Caco-2 (cell line): ENCODE data around the gene FGD2. TPM values are rescaled to one million over a fixed set of nuclear protein-coding genes. Genes with fewer than 3 reads are reported as not detected.
"Not testable (repeated sequence)": the region's sequence is repeated elsewhere in the genome, so short reads cannot be mapped to it uniquely, and the experiment has no call there.

Experiments
- BruUV-seq: library from RNA; stranded (reverse); fragments of 400-500 nt; replicated peaks from 2 replicates; lab custom pipeline; 2021; lab: Mats Ljungman, UMichigan
- CTCF ChIA-PET: fragments of 300-600 bp; sonication (Branson Sonifier 250); formaldehyde crosslinking; loops from one replicate; lab custom pipeline; 2022; ENCODE audit warnings: antibody characterized with exemption; lab: Charles Lee
- POLR2A ChIA-PET: fragments of 300-600 bp; sonication (Branson Sonifier 250); formaldehyde crosslinking; loops from one replicate; lab custom pipeline; 2022; ENCODE audit warnings: antibody characterized with exemption; lab: Charles Lee
- DNase-seq, 2 experiments: peaks; one replicate each; pipeline versions ENCODE4 v3.0.0 to v3.0.0-alpha.2; 2020 to 2022
- H3K27me3 ChIP-seq: replicated peaks from 2 replicates; pipeline ENCODE4 v1.6.0; 2011; ENCODE audit warnings: low read length; ENCODE audit not compliant: control insufficient read depth, insufficient read depth
- H3K36me3 ChIP-seq: 2 replicates; pipeline ENCODE4 v1.5.1; 2011; ENCODE audit warnings: low read length; ENCODE audit not compliant: control insufficient read depth, insufficient read depth
- H3K4me1 ChIP-seq: fragments of 250-450 bp; sonication (Bioruptor Pico); 2 replicates; pipeline ENCODE4 v1.5.1; 2020; ENCODE audit warnings: mild to moderate bottlenecking
- H3K4me3 ChIP-seq: 2 replicates; pipeline ENCODE4 v1.5.1; 2011; ENCODE audit warnings: low read depth, mild to moderate bottlenecking, control low read depth, low read length
- H3K9me3 ChIP-seq: fragments of 250-450 bp; sonication (Bioruptor Pico); 2 replicates; pipeline ENCODE4 v1.5.1; 2020; ENCODE audit warnings: mild to moderate bottlenecking, moderate library complexity
- H3K27ac Mint-ChIP-seq: one replicate; pipeline ENCODE4 v1.8.0; 2022; ENCODE audit warnings: mixed read lengths; ENCODE audit not compliant: unreplicated experiment
- H3K27me3 Mint-ChIP-seq: one replicate; pipeline ENCODE4 v1.8.0; 2022; ENCODE audit warnings: mixed read lengths; ENCODE audit not compliant: insufficient read depth, unreplicated experiment
- H3K36me3 Mint-ChIP-seq: one replicate; pipeline ENCODE4 v1.8.0; 2022; ENCODE audit warnings: mild to moderate bottlenecking, mixed read lengths; ENCODE audit not compliant: insufficient read depth, unreplicated experiment
- H3K4me1 Mint-ChIP-seq: one replicate; pipeline ENCODE4 v1.8.0; 2022; ENCODE audit warnings: low read depth, mixed read lengths; ENCODE audit not compliant: unreplicated experiment
- H3K4me3 Mint-ChIP-seq: one replicate; pipeline ENCODE4 v1.8.0; 2022; ENCODE audit warnings: mild to moderate bottlenecking, moderate library complexity, mixed read lengths; ENCODE audit not compliant: unreplicated experiment
- H3K9me3 Mint-ChIP-seq: one replicate; pipeline ENCODE4 v1.8.0; 2022; ENCODE audit warnings: mixed read lengths; ENCODE audit not compliant: unreplicated experiment
- intact Hi-C: fragments of 100-400 bp; cut with micrococcal nuclease; formaldehyde crosslinking; loops from one replicate; pipeline ENCODE4 v1.10.0; 2022; ENCODE audit not compliant: unreplicated experiment
- total RNA-seq: library from RNA; stranded (reverse); gene quantifications from 2 replicates; pipeline ENCODE4 v1.2.3, GENCODE V29; 2022
- TF ChIP-seq, protein P1 (sequence below), 2 experiments: fragments of 200-600 bp in 1 of 2; IDR thresholded peaks; 1 replicate in 1 of 2; 2 replicates in 1 of 2; pipeline versions ENCODE4 v1.5.1 to v1.8.0; 2011 to 2022; ENCODE audit warnings: antibody characterized with exemption in 1 of 2, control low read depth in 1 of 2, inconsistent platforms in 1 of 2, low read depth in 1 of 2, low read length in 1 of 2, mild to moderate bottlenecking in 1 of 2, moderate library complexity in 1 of 2; ENCODE audit not compliant: insufficient read depth in 1 of 2, severe bottlenecking in 1 of 2, unreplicated experiment in 1 of 2

FGD2 gene
- total RNA-seq, 1 experiment from 2014 or later = not detected

DNA sequence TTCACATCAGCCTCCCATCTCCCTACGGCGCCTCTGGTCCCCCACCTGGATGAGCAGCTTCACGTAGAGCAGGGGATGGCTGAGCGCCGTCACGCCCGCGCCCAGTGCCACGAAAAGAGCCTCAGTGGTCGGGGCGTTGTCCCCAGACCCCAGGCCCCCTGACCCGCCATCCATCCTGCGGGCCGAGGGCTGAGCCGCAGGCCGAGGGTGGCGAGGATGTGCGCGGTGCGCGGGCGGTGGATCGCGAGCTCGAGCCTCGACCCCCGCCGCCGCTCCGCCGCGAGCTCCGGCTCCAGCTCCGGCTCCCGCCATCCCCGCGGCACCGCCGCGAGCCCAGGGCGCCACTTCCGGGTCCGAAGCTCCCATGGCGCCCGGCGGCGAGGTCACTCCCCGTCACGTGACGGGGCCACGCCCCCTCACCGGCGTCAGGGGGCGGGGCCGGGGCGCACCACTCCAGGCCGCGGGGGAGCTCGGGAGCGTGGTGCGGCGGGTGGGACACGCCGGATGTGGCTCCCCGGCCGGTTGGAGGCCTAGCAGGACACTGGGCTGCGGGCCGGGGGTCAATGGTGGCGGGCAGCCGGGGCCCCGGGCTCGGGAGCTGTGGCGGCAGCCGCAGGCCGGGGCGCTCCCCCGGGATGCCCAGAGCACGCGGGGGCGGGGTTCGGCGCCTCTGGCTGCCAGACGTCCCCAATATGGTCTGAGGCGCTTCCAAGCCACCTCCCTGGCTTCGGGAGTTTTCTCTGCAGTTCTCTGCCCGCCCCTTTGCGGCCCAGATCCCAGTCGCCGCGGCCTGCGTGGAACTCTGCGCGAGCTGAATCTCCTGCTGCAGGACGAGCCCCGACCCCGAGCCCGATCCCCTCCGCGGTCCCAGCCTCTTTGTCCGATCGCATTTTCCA is 19.4 kb upstream of the FGD2 start, which contains the start of gene MTCH1:
Gene MTCH1, minus strand, starts transcription at position 389 of the 896 bp plus-strand sequence. Its CDS starts 23 bp downstream, at position 366.
- TF ChIP-seq, protein P1, sequence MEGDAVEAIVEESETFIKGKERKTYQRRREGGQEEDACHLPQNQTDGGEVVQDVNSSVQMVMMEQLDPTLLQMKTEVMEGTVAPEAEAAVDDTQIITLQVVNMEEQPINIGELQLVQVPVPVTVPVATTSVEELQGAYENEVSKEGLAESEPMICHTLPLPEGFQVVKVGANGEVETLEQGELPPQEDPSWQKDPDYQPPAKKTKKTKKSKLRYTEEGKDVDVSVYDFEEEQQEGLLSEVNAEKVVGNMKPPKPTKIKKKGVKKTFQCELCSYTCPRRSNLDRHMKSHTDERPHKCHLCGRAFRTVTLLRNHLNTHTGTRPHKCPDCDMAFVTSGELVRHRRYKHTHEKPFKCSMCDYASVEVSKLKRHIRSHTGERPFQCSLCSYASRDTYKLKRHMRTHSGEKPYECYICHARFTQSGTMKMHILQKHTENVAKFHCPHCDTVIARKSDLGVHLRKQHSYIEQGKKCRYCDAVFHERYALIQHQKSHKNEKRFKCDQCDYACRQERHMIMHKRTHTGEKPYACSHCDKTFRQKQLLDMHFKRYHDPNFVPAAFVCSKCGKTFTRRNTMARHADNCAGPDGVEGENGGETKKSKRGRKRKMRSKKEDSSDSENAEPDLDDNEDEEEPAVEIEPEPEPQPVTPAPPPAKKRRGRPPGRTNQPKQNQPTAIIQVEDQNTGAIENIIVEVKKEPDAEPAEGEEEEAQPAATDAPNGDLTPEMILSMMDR (IDR thresholded peaks at IDR 0.05; ENCODE audit: insufficient read depth in 1 of 2, low read depth in 1 of 2, low read length in 1 of 2, severe bottlenecking in 1 of 2, unreplicated experiment in 1 of 2) = no peak
- Mint-ChIP-seq H3K4me3 (no peak within 1 kb of the TSS), H3K4me1 (peaks cover 12% of the 10 kb centered on the region), H3K27me3 (no peaks in the 10 kb centered on the region), H3K9me3 (no peaks in the 10 kb centered on the region), H3K36me3 (peaks cover 19% of the 10 kb centered on the region), H3K27ac (peak within 1 kb of the TSS; percentile 94)
- ChIA-PET POLR2A (interaction anchor here (0.6 to 1.5 kb wide), 15 partner anchors 20 to 1431 kb away, joined by 3 to 13 read pairs (median 4); partner anchors contain the start of genes FGD2 and PPIL1), CTCF (interaction anchor here (0.6 to 1.8 kb wide), 6 partner anchors 21 to 224 kb away, joined by 3 to 28 read pairs (median 4); no protein-coding TSS in a partner anchor)
- intact Hi-C loops = loop anchor here (1.0 to 2.0 kb wide), 2 partner anchors 33 to 101 kb away; partner anchors contain the start of gene C6orf89
- Histone ChIP-seq H3K27me3 (no peaks in the 10 kb centered on the region), H3K4me1 (peaks cover 6% of the 10 kb centered on the region; the same call in 1 of the 2 replicates), H3K9me3 (no peaks in the 10 kb centered on the region), H3K36me3 (no peaks in the 10 kb centered on the region), H3K4me3 (peak within 1 kb of the TSS; percentile 98)
- BruUV-seq = no TSS peak
- peak; percentile 84 to 93 for DNase-seq

- peaks cover 6% of the 10 kb centered on the region; the same call in 1 of the 2 replicates for H3K4me1 ChIP-seq
- no peaks in the 10 kb centered on the region for H3K36me3 ChIP-seq
- Mint-ChIP-seq H3K4me1 (peaks cover 12% of the 10 kb centered on the region), H3K27me3 (no peaks in the 10 kb centered on the region), H3K27ac (peak overlapping the region; percentile 94), H3K36me3 (peaks cover 15% of the 10 kb centered on the region), H3K9me3 (no peaks in the 10 kb centered on the region), H3K4me3 (no peak overlapping the region)
- POLR2A ChIA-PET = interaction anchor here (0.6 to 1.5 kb wide), 5 partner anchors 25 to 1431 kb away, joined by 3 to 11 read pairs (median 5); partner anchors contain the start of gene PPIL1
- no TSS peak for BruUV-seq
- TF ChIP-seq, protein P1 (IDR thresholded peaks at IDR 0.05; ENCODE audit: insufficient read depth in 1 of 2, low read depth in 1 of 2, low read length in 1 of 2, severe bottlenecking in 1 of 2, unreplicated experiment in 1 of 2) = no peak
- no peak for DNase-seq
- H3K4me3 ChIP-seq = peak overlapping the region; percentile 98
- CTCF ChIA-PET = interaction anchor here (0.7 to 1.8 kb wide), 3 partner anchors 32 to 224 kb away, joined by 3 to 28 read pairs (median 5); no protein-coding TSS in a partner anchor
- H3K27me3 ChIP-seq = no peaks in the 10 kb centered on the region
- H3K9me3 ChIP-seq = no peaks in the 10 kb centered on the region
- intact Hi-C loops = loop anchor here (1.0 to 2.0 kb wide), 2 partner anchors 32 to 101 kb away; partner anchors contain the start of gene C6orf89
Observed at GRCh38 chr6:36986704-36987047, 18.8 kb upstream of the FGD2 start.

GRCh38 chr6:36989264-36989663 is 16.2 kb upstream of the FGD2 start:
- no peaks in the 10 kb centered on the region for H3K27me3 ChIP-seq
- H3K9me3 Mint-ChIP-seq = no peaks in the 10 kb centered on the region
- H3K27ac Mint-ChIP-seq = no peak overlapping the region
- H3K27me3 Mint-ChIP-seq = no peaks in the 10 kb centered on the region
- DNase-seq = no peak
- peaks cover 12% of the 10 kb centered on the region for H3K4me1 Mint-ChIP-seq
- H3K4me3 Mint-ChIP-seq = no peak overlapping the region
- CTCF ChIA-PET = no interaction called here
- TF ChIP-seq, protein P1 (IDR thresholded peaks at IDR 0.05; ENCODE audit: insufficient read depth in 1 of 2, low read depth in 1 of 2, low read length in 1 of 2, severe bottlenecking in 1 of 2, unreplicated experiment in 1 of 2) = no peak
- peaks cover 5% of the 10 kb centered on the region; the same call in 1 of the 2 replicates for H3K4me1 ChIP-seq
- POLR2A ChIA-PET = no interaction called here
- no peak overlapping the region for H3K4me3 ChIP-seq
- no peaks in the 10 kb centered on the region for H3K9me3 ChIP-seq
- H3K36me3 ChIP-seq = no peaks in the 10 kb centered on the region
- intact Hi-C loops = no loop called here
- BruUV-seq = no TSS peak
- H3K36me3 Mint-ChIP-seq = peaks cover 10% of the 10 kb centered on the region

DNA sequence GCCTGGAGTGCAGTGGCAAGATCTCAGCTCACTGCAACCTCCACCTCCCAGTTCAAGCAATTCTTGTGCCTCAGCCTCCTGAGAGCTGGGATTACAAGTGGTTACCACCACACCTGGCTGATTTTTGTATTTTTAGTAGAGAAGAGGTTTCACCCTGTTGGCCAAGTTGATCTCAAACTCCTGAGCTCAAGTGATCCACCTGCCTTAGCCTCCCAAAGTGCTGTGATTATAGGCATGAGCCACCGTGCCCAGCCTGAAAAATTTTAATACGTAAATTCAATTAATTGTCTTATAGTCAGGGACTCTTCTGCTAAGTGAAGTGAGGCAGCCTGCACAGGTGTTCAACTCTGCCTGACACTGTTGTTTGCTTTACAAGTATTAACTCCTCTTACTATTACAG is 15.1 kb upstream of the FGD2 start:
- BruUV-seq, H3K4me1 ChIP-seq, CTCF ChIA-PET, H3K4me3 Mint-ChIP-seq, H3K9me3 Mint-ChIP-seq, H3K27me3 ChIP-seq, H3K27me3 Mint-ChIP-seq, DNase-seq, H3K27ac Mint-ChIP-seq, H3K4me3 ChIP-seq, H3K36me3 ChIP-seq, intact Hi-C loops, H3K9me3 ChIP-seq, POLR2A ChIA-PET: not testable (repeated sequence)
- Mint-ChIP-seq H3K36me3 (peaks cover 10% of the 10 kb centered on the region), H3K4me1 (peaks cover 12% of the 10 kb centered on the region)
